Measurements from ENCODE around the gene E2F6. TPM values are rescaled to one million over a fixed set of nuclear protein-coding genes. Genes with fewer than 3 reads are reported as not detected.

The E2F6 gene
- total and polyA plus RNA-seq, 2 of the 13 experiments (the other 11 are each of a cell fraction or from before 2014, with no cell fraction given): 27.3 to 36.0 TPM

- TSS peak; percentile 91 for BruUV-seq (replicated peaks)
- peak; percentile 97 for DNase-seq (ENCODE audit: low spot score)
- Histone ChIP-seq H3K4me2 (ENCODE audit: low read depth, low read length) (peak overlapping the region; percentile 84), H3K4me3 (replicated peaks in 1 of 3; ENCODE audit: insufficient read depth in 1 of 3, low read depth in 2 of 3, low read length in 3 of 3) (peak overlapping the region; percentile 3 to 51 (median 4); a peak in 2 of 6 replicates), H2AFZ (ENCODE audit: low read length) (no peak overlapping the region), H3K27ac (ENCODE audit: extremely low read length, insufficient read depth, low read length) (peak overlapping the region; percentile 97), H3K79me2 (ENCODE audit: insufficient read depth, low read length) (peaks cover 82% of the 10 kb centered on the region), H4K20me1 (ENCODE audit: insufficient read depth, low read length) (no peaks in the 10 kb centered on the region), H3K9me3 (ENCODE audit: low read length) (peaks cover 8% of the 10 kb centered on the region; the same call in 1 of the 2 replicates), H3K9ac (ENCODE audit: insufficient read depth, low read depth, low read length) (peak overlapping the region; percentile 78), H3K36me3 (replicated peaks in 1 of 2; ENCODE audit: control insufficient read depth in 1 of 2, insufficient read depth in 2 of 2, low read length in 2 of 2) (peaks cover 0 to 3% of the 10 kb centered on the region in 2 experiments; a peak in 2 of 5 replicates), H3K27me3 (ENCODE audit: control insufficient read depth in 1 of 2, insufficient read depth in 2 of 2, low read length in 2 of 2) (no peaks in the 10 kb centered on the region), H3K4me1 (ENCODE audit: insufficient read depth, low read length) (peaks cover 98% of the 10 kb centered on the region)
- intact Hi-C loops (cut with micrococcal nuclease; ENCODE audit: unreplicated experiment): loop anchor here (1.0 to 2.0 kb wide), 2 partner anchors 23 to 33 kb away; no protein-coding TSS in a partner anchor
- WGBS (ENCODE audit: low lambda C conversion rate): under 1% methylated on average over 11 of the region's 11 CpGs
- peak; percentile 91 for FAIRE-seq
- CTCF ChIA-PET (ENCODE audit: low intra/inter-chr PET ratio, low total read pairs): no interaction called here
- ATAC-seq: peak; percentile 91
- POLR2A ChIA-PET: interaction anchor here (0.9 to 4.0 kb wide), 19 partner anchors 8 to 149 kb away, joined by 3 to 52 read pairs (median 7); partner anchors contain the start of genes E2F6 and GREB1
- in situ Hi-C loops (cut with HindIII; ENCODE audit: extremely low pct_ligation_motif_present, low pct_unique_long_range_greater_than_20kb): no loop called here
- TF ChIP-seq IKZF5 (CRISPR knock-in tag; IDR thresholded peaks at IDR 0.05) (peak; percentile 93; the same call in 1 of the 2 replicates), AGO1 (IDR thresholded peaks at IDR 0.05; ENCODE audit: low read depth, low read length, poor library complexity, severe bottlenecking) (no peak), SP140L (CRISPR knock-in tag; IDR thresholded peaks at IDR 0.05; ENCODE audit: borderline replicate concordance) (no peak), BORCS8-MEF2B (CRISPR knock-in tag; IDR thresholded peaks at IDR 0.05) (peak; percentile 87), ATF6 (CRISPR knock-in tag; conservative IDR thresholded peaks at IDR 0.05) (no peak), ZNF740 (CRISPR knock-in tag; IDR thresholded peaks at IDR 0.05) (no peak), ZNF34 (CRISPR knock-in tag; IDR thresholded peaks at IDR 0.05; ENCODE audit: borderline replicate concordance) (peak; percentile 79; the same call in 1 of the 2 replicates), FLYWCH1 (CRISPR knock-in tag; IDR thresholded peaks at IDR 0.05) (no peak), IKZF4 (CRISPR knock-in tag; IDR thresholded peaks at IDR 0.05; ENCODE audit: borderline replicate concordance, low read depth, not compliant biosample characterization) (no peak), NRL (CRISPR knock-in tag; IDR thresholded peaks at IDR 0.05; ENCODE audit: borderline replicate concordance) (no peak), NFATC3 (CRISPR knock-in tag; IDR thresholded peaks at IDR 0.05) (peak; percentile 25; the same call in 1 of the 2 replicates), CEBPB (IDR thresholded peaks at IDR 0.05; ENCODE audit: borderline replicate concordance, low read depth, low read length) (peak; percentile 44; the same call in 1 of the 2 replicates), ZNF781 (CRISPR knock-in tag; IDR thresholded peaks at IDR 0.05; ENCODE audit: borderline replicate concordance, not compliant biosample characterization) (peak; percentile 93), MATR3 (CRISPR knock-in tag; IDR thresholded peaks at IDR 0.05) (no peak), TCF7L2 (IDR thresholded peaks at IDR 0.05; ENCODE audit: low read depth, low read length) (peak; percentile 55; the same call in 1 of the 2 replicates), ZNF775 (CRISPR knock-in tag; IDR thresholded peaks at IDR 0.05; ENCODE audit: borderline replicate concordance) (no peak), ZNF768 (CRISPR knock-in tag; IDR thresholded peaks at IDR 0.05) (no peak)
- TF ChIP-seq, protein P1, sequence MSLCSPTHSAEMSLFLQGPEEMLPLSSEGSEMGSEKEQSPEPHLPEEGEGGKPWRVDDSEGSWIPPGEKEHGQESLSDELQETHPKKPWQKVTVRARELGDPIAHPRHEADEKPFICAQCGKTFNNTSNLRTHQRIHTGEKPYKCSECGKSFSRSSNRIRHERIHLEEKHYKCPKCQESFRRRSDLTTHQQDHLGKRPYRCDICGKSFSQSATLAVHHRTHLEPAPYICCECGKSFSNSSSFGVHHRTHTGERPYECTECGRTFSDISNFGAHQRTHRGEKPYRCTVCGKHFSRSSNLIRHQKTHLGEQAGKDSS (CRISPR knock-in tag; IDR thresholded peaks at IDR 0.05; ENCODE audit: borderline replicate concordance, low read depth): peak; percentile 89
Observed at GRCh38 chr2:11505652-11506610, 40.0 kb upstream of the E2F6 start.

All from HepG2 (cell line).